Keratinocyte (primary cell): Measurements from ENCODE around the gene ANO2. TPM values are rescaled to one million over a fixed set of nuclear protein-coding genes. Genes with fewer than 3 reads are reported as not detected.

Experiments
- DNase-seq: peaks from one replicate; pipeline ENCODE4 v3.0.0-alpha.2; 2011; ENCODE audit warnings: low read depth, missing footprints, low spot score
- FAIRE-seq: peaks from 2 replicates; lab custom pipeline; 2011; peaks lifted over from hg19 to GRCh38; lab: Jason Lieb, UNC
- H2AFZ ChIP-seq: 2 replicates; pipeline ENCODE4 v1.6.0; 2012; ENCODE audit warnings: low read length, control low read depth, inconsistent platforms; ENCODE audit not compliant: control insufficient read depth
- H3K27ac ChIP-seq: 2 replicates; pipeline ENCODE4 v1.5.1; 2011; ENCODE audit warnings: low read length; ENCODE audit not compliant: control insufficient read depth, insufficient read depth
- H3K27me3 ChIP-seq: 3 replicates; pipeline ENCODE4 v1.6.0; 2011; ENCODE audit warnings: low read length; ENCODE audit not compliant: control insufficient read depth, insufficient read depth; ENCODE audit errors: extremely low read depth
- H3K36me3 ChIP-seq, 2 experiments: 2 replicates in 1 of 2; 3 replicates in 1 of 2; pipeline ENCODE4 v1.5.1; 2011; ENCODE audit warnings: low read length in 2 of 2, mild to moderate bottlenecking in 1 of 2; ENCODE audit not compliant: control insufficient read depth in 2 of 2, insufficient read depth in 2 of 2; ENCODE audit errors: extremely low read depth in 1 of 2
- H3K4me1 ChIP-seq: 3 replicates; pipeline ENCODE4 v1.5.1; 2011; ENCODE audit warnings: low read length; ENCODE audit not compliant: control insufficient read depth, insufficient read depth; ENCODE audit errors: extremely low read depth
- H3K4me2 ChIP-seq: 3 replicates; pipeline ENCODE4 v1.6.0; 2011; ENCODE audit warnings: low read depth, low read length; ENCODE audit not compliant: control insufficient read depth, insufficient read depth; ENCODE audit errors: extremely low read depth
- H3K4me3 ChIP-seq, 3 experiments: fragments of 200-600 bp in 1 of 3; sonication (generic) in 1 of 3; 2 replicates in 2 of 3; 3 replicates in 1 of 3; pipeline ENCODE4 v1.5.1; 2011 to 2016; ENCODE audit warnings: low read length in 3 of 3, mild to moderate bottlenecking in 3 of 3, control low read depth in 2 of 3, inconsistent platforms in 1 of 3, low read depth in 1 of 3, mixed read lengths in 1 of 3, mixed run types in 1 of 3, moderate library complexity in 1 of 3; ENCODE audit not compliant: control insufficient read depth in 2 of 3, insufficient read depth in 2 of 3; ENCODE audit errors: extremely low read depth in 1 of 3
- H3K79me2 ChIP-seq: 2 replicates; pipeline ENCODE4 v1.6.0; 2012; ENCODE audit warnings: low read length; ENCODE audit not compliant: control insufficient read depth, insufficient read depth
- H3K9ac ChIP-seq: 3 replicates; pipeline ENCODE4 v1.6.0; 2011; ENCODE audit warnings: low read length; ENCODE audit not compliant: control insufficient read depth, insufficient read depth; ENCODE audit errors: extremely low read depth
- H3K9me1 ChIP-seq: 3 replicates; pipeline ENCODE4 v1.6.0; 2011; ENCODE audit warnings: low read length; ENCODE audit not compliant: control insufficient read depth, insufficient read depth; ENCODE audit errors: extremely low read depth
- H3K9me3 ChIP-seq: 2 replicates; pipeline ENCODE4 v1.5.1; 2012; ENCODE audit warnings: low read depth, low read length; ENCODE audit not compliant: control insufficient read depth
- H4K20me1 ChIP-seq: 3 replicates; pipeline ENCODE4 v1.6.0; 2011; ENCODE audit warnings: low read length; ENCODE audit not compliant: control insufficient read depth, insufficient read depth; ENCODE audit errors: extremely low read depth
- EZH2 ChIP-seq: IDR thresholded peaks from one replicate; pipeline ENCODE4 v1.6.1; 2012; ENCODE audit warnings: inconsistent platforms, mild to moderate bottlenecking, low read length, moderate library complexity
- dilution Hi-C: fragments of 300-500 bp; cut with MboI; formaldehyde crosslinking; loops from one replicate; pipeline ENCODE4 v1.7.0; 2020; ENCODE audit warnings: low sequenced_read_pairs; ENCODE audit not compliant: extremely low pct_ligation_motif_present
- polyA plus RNA-seq, 5 experiments: library from polyadenylated mRNA; depleted of rRNA in 3 of 5; stranded (reverse) in 3 of 5; stranded (forward) in 1 of 5; unstranded in 1 of 5; fragments of >200 nt; gene quantifications; 1 replicate in 1 of 5; 2 replicates in 3 of 5; 3 replicates in 1 of 5; pipeline versions ENCODE4 v1.2.1 to v1.2.3, GENCODE V29; 2011 to 2012; ENCODE audit warnings: missing spikeins in 2 of 5, low read depth in 1 of 5, low replicate concordance in 1 of 5
- TF ChIP-seq, protein P1 (sequence below), 3 experiments: IDR thresholded peaks in 1 of 3; conservative IDR thresholded peaks in 1 of 3; optimal IDR thresholded peaks in 1 of 3; 2 replicates in 2 of 3; 3 replicates in 1 of 3; pipeline versions ENCODE3 to v1.5.1; 2011; ENCODE audit warnings: low read length in 3 of 3, mild to moderate bottlenecking in 3 of 3, moderate library complexity in 2 of 3, control low read depth in 1 of 3, inconsistent platforms in 1 of 3; ENCODE audit not compliant: insufficient read depth in 2 of 3; ENCODE audit errors: extremely low read depth in 1 of 3

ANO2 gene
- polyA plus RNA-seq, 1 donor (not counting 4 experiments of a cell fraction or from before 2014, with no cell fraction given), result 0.14 TPM

DNA sequence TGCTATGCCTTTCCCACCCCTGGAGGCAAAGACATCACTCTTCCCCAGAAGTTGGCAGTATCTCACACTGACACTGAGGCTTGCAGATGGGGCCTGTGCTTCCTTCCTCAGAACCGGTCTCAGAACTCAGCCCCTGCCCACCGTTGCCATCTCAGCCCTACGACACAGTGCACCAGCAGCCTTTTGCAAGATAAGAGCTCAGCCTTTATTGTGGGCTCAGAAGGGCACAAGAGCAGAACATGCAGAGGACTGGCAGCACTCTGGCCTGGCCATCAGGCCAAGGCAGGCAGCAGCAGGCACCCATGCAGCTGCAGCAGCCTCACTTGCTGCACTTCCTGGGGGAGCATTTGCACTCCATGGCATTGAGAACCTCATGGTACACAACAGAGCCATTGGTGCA is 3.6 kb upstream of the ANO2 start:
- Histone ChIP-seq H3K4me3 (no peak overlapping the region), H3K27ac (no peak overlapping the region), H3K36me3 (no peaks in the 10 kb centered on the region), H4K20me1 (no peaks in the 10 kb centered on the region), H3K27me3 (peaks cover 42% of the 10 kb centered on the region), H3K4me2 (no peak overlapping the region), H3K4me1 (no peaks in the 10 kb centered on the region), H3K9me1 (no peaks in the 10 kb centered on the region), H3K79me2 (no peaks in the 10 kb centered on the region), H3K9ac (no peak overlapping the region), H2AFZ (no peak overlapping the region), H3K9me3 (no peaks in the 10 kb centered on the region)
- FAIRE-seq (no peak), DNase-seq (no peak)
- dilution Hi-C loops, result no loop called here
- TF ChIP-seq EZH2, result no peak
- TF ChIP-seq, protein P1, sequence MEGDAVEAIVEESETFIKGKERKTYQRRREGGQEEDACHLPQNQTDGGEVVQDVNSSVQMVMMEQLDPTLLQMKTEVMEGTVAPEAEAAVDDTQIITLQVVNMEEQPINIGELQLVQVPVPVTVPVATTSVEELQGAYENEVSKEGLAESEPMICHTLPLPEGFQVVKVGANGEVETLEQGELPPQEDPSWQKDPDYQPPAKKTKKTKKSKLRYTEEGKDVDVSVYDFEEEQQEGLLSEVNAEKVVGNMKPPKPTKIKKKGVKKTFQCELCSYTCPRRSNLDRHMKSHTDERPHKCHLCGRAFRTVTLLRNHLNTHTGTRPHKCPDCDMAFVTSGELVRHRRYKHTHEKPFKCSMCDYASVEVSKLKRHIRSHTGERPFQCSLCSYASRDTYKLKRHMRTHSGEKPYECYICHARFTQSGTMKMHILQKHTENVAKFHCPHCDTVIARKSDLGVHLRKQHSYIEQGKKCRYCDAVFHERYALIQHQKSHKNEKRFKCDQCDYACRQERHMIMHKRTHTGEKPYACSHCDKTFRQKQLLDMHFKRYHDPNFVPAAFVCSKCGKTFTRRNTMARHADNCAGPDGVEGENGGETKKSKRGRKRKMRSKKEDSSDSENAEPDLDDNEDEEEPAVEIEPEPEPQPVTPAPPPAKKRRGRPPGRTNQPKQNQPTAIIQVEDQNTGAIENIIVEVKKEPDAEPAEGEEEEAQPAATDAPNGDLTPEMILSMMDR (optimal IDR thresholded peaks at IDR 0.05 in 1 of 3, IDR thresholded peaks at IDR 0.05 in 1 of 3, conservative IDR thresholded peaks at IDR 0.05 in 1 of 3; ENCODE audit: extremely low read depth in 1 of 3, insufficient read depth in 2 of 3, low read length in 3 of 3), result no peak

- no peak for FAIRE-seq
- no peak overlapping the region for H2AFZ ChIP-seq
- no peak for DNase-seq
- dilution Hi-C loops, result no loop called here
- no peaks in the 10 kb centered on the region for H3K4me1 ChIP-seq
- no peaks in the 10 kb centered on the region for H3K9me3 ChIP-seq
- H3K9ac ChIP-seq, result no peak overlapping the region
- TF ChIP-seq, protein P1 (optimal IDR thresholded peaks at IDR 0.05 in 1 of 3, IDR thresholded peaks at IDR 0.05 in 1 of 3, conservative IDR thresholded peaks at IDR 0.05 in 1 of 3; ENCODE audit: extremely low read depth in 1 of 3, insufficient read depth in 2 of 3, low read length in 3 of 3), result no peak
- TF ChIP-seq EZH2, result no peak
- no peaks in the 10 kb centered on the region for H3K9me1 ChIP-seq
- no peaks in the 10 kb centered on the region for H3K79me2 ChIP-seq
- no peaks in the 10 kb centered on the region for H4K20me1 ChIP-seq
- H3K27me3 ChIP-seq, result peaks cover 44% of the 10 kb centered on the region
- no peak overlapping the region for H3K4me3 ChIP-seq
- H3K27ac ChIP-seq, result no peak overlapping the region
- no peak overlapping the region for H3K4me2 ChIP-seq
- no peaks in the 10 kb centered on the region for H3K36me3 ChIP-seq
These were observed 1.9 kb upstream of the ANO2 start for GRCh38 chr12:5947006-5947405.
